HG03565 (cell line): Measurements from ENCODE around the gene G0S2.

Source experiments
- ATAC-seq: cut with Tn5 transposase; IDR thresholded peaks from one replicate; pipeline ENCODE4 v1.9.1; 2021; ENCODE audit warnings: mild to moderate bottlenecking, moderate library complexity; ENCODE audit not compliant: unreplicated experiment

G0S2 gene, protein sequence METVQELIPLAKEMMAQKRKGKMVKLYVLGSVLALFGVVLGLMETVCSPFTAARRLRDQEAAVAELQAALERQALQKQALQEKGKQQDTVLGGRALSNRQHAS

DNA sequence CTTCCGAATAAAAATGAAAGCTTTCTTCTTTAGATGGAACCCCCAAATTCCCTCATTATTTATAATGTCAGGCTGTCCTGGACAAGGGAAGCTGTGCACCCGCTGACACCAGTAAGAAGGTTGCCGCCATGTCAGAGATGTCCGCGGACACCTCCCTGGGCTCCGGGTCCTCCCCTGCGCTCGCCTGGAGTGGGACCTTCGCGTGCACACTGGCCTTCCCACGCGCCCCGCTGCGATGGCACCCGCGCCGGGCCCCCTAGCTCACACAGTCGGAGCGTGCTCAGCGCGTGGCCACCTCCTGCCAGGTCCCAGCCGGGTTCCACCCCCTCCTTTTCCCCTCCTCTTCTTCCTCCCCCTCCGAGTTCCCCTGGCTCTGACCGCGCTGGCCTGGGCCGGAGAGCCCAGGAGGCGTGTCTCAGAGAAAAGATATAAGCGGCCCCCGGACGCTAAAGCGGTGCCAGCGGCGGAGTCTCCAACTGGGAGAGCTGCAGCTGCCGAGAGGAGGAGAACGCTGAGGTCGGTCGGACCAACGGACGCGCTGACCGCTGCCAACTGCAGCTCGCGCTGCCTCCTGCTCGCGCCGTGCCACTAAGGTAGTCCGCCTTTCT lies at the start of gene G0S2:
G0S2 (plus strand) TSS at position 456 of the 608 bp plus-strand sequence. CDS start 273 bp downstream, outside the sequence.
- no peak for ATAC-seq

DNA sequence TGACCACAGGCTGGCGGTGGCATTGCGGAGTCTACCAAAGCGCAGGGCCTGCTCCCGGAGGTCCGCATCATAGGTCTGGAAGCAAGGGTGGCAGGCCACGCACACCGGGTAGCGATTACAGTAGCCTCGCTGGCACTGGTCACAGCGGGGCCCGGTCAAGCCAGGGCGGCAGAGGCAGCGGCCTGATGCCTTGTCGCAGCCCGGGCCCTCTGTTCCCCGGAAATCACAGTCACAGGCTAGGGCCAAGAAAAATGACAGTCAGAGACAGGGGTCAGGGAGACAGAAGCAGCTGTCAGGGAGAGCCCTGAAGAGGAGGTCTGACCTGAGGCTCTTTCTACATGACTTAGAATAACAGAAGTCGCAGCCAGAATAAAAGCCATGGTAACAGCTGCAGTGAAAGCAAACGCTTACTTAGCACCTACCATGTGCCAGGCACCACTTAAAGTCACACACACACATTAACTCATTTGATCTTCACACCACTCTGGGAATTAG lies 49.4 kb upstream of the G0S2 start:
- ATAC-seq = no peak

DNA sequence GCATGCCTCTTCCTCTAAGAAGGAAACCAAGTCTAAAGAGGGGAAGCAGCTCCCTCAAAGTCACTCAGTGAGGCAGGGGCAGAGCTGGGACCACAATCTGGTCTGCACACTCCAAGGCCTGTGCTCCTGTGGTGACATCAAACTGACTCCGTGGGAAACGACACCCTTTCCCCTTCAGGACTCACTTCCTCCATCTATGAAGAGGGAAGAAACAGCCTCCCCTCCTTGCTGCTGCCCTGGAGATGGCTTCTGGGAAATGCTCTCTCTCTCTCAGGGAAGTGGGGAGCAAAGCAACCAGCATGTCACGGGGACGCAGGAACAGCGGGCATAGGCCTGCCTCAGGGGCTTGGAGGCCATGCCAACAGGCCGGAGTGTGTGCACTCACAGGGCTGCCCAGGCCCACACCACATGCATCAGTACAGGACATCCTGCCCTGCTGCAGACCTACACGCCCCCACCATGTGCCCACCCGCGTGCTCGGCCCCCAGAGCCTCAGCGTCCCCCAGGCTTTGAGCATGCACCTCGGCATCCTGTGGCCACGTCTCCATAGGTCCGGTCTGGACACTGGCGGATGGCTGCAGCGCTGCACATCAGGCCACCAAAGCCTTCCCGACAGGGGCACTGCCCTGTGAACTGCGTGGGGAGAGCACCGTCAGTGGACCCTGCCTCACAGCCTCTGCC lies 48.7 kb upstream of the G0S2 start:
- no peak for ATAC-seq

DNA sequence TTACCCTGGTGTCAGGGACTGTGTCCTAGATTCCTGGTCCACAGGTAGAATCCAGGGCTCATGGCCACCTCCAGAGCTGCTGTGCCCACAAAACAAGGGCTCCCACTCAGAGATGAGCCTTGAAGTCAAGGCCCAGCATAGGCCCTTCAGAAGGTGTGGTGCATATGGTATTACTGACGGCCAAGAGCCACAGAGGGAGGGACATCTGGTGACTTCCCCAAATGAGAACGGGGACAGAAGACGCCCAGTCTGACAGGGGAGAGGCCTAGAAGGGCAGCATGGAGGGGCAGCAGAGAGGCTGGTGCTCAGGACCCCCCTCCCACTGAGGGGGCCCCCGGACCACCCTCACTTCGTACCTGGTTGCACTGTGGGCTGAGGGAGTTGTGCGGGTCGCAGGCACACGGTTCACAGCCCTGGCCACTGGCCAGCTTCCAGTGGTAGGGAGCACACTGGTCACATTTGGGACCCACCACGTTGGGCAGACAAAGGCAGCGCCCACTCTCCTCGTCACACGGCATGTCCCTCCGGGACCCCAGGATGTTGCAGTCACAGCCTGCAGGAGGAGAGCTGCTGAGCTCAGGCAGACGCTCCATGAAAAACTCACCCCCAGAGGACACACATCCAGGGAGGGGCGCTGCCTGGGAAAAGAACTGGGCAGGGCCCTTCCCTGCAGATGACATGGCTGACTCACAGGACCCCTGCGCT lies 48.0 kb upstream of the G0S2 start:
- no peak for ATAC-seq

DNA sequence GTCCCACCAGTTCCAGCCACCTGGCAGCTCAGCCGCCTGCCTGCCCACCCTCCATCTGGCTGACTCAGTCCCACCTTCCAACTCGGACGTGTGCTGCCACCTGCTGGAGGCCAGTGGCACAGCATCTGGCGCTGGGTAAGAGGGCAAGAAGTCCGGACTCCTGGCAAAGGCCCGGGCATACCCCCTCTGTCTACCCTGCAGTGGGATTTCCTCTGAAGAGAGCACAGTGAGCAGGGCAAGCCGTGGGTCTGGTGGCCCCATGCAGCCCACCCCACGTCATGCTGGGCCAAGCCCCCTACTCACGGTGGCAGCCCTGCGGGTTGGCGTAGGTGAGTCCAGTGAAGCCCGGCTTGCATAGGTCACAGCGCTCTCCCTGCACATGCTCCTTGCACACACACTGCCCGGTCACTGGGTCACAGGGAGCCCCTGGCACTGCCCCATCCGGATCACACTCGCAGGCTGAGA lies 47.4 kb upstream of the G0S2 start:
- ATAC-seq = peak; percentile 59

DNA sequence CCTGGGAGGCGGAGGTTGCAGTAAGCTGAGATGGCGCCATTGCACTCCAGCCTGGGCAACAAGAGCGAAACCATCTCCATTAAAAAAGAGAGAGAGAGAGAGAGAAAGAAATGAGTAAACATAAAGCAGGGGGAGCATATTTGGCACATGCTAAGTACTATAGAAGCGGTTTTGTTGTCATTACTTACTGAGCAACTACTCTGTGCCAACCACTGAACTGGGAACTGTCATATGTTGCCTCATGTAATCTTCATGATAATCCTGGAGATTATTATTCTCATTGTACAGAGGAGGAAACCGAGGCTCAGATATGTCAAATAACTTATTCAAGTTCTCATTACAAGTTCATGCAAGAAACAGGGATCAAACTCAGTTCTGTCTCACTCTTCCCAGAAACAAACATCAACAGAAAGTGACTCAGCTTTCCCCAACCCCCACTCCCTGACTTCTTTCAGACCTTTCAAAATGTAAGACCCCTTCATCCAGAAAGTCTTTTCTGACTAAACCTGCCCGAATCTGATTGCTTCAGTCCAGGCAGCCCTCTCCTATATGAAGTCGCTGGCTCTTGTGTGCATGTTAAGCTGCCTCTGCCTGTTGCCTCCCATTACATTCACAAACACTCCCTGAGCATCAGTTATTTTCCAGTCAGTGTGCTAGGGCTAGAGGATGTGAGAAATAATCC lies 46.5 kb upstream of the G0S2 start:
- ATAC-seq = no peak

DNA sequence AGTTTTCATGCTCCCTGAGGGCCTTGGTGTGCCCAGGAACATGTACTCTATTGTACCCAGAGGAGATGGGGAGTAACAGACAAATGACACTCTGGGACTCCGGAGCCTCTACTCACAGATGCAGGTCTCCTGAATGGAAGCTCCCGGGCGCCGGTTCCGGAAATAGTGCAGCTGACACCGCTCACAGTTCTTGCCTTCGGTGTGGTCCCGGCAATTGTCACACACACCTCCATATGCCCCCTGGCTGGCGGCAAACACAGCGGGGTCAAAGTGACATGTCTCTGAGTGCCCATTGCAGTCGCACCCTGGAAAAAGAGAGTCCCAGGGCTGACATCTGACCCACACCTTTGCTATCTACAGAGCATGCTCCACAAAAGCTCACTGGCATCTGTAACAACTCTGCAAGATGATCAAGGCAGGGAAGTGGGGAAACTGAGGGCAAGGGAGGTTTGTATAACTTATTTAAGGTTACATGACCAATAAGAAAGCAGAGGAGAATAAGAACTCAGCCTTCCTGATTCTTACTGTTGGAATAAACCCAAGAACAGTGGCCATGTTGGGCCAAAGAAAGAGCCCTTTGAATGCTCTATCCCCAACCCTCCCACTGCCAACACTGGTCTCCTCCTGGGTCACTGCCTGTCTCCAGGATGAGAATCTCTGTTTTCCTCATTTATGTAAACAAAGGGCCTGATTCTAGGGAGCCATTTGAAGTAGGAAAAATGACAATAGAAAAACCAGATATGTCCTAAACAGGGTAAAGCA lies 45.4 kb upstream of the G0S2 start:
- ATAC-seq = no peak

DNA sequence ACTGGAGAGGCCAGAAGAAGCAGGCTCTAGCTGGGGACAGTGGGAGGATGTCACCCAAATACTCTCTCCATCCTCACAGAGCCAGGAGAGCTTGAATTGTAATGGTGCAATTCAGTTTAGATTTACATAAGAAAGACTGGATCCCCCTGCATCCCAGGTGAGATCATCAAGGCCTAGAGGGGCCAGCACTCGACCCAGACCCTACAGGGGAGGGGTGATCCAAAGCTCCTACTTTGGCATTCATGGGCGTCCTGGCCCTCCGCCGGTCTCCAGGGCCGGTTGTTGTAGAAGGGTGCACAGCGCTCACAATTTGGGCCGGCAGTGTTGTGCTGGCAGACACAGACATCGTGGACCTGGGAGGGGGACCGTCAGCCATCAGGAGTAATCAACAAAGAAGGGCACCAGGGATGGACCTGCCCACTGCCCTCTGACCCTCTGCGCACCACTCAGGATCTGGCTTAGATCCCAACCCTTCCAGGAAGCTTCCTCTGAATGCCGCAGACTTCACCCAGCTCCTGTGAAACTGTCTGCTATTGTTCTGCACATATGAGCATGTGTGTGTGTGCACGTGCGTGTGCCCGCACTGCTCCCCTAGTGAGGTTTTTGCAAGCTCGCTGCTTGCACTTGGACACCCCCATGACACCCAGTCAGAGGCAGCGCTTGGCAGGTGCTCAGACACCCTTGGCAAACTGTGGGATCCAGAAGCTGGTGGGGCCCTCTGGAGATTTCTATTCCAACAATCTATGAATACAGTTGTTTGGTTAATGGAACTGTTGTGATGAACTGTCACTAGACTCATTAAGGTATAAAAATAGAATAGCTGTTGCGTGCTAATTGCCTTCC lies 44.6 kb upstream of the G0S2 start:
- no peak for ATAC-seq

DNA sequence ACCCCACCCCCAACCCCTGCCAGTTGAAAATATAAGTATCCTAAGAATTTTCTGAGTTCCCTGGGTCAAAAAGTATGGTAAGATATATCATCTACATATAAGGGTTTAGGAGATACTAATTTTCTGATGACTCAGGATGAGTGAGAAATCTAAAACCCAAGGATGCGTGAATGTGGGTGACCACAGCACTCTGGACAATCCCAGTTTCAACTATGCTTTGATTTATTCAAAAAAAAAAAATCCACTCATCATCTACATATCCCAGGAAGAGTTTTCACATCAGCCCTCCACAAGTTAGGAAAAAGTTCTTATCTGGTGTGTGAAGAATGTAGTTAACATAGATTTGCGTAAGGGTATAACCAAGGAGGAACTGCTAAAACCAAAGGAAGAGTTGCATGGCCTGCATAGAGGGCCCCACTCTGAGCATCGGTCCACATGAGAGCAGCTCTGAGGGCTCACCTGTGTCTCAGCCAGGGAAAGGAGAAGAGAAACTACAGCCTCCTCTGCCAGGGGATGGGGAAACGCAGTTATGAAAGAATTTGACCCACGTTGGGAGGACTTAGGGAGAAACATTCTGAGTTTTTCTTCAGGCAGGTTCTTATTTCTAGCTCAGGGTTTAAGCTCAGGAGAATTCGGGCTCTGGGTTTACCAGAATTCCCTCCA lies 41.7 kb upstream of the G0S2 start:
- no peak for ATAC-seq

DNA sequence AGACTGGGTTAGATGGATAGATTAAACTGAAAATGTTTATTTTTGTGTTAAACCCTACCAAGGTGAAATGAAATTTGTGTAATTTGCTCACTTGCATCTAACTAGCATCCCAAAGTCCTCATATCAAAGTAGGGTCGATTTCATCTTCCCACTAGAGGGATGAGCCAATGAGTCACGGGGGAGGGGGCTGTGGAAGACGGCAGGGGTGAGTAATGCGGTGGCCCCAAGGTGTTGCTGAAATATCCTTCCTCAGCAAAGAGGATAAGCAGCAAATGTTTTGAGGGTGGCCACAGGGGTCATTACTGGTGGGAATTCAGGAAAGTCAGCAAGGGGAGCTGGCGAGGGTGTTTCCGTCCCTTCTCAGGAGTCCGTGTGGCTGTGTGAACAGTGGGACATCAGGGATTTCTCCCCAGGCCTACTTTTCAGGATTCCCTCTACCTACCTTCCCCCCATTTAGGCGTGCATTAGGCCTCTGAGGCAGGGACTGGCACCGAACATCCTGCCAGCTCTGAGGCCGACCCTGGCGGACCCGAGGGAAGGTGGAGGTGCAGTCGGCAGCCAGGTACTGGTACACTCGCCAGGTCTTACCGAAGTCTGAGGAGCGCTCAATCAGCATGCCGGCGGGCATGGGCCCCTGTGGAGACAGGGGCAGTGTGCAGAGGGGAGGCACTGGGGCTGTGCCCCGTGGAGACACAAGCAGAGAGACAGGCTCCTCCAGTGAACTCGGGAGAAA lies 41.0 kb upstream of the G0S2 start:
- no peak for ATAC-seq

DNA sequence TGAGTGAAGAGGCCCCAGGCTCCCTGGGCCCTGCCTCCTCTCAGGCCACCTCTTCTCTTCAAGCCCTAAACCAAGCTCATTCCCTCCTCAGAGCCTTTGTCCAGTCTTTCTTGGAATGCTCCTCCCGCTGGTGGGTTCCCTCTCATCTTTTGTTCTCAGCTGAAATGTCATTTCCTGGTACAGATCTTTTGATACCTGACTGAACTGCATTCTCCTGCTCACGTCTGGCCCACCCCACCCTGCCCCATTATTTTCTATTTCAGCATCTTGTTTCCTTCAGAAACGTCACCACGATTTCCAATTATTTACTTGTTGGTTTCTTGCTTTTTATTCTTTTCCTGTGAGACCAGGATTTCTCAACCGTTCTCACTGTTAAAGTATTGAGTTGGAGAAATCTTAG lies 39.4 kb upstream of the G0S2 start:
- ATAC-seq = no peak

DNA sequence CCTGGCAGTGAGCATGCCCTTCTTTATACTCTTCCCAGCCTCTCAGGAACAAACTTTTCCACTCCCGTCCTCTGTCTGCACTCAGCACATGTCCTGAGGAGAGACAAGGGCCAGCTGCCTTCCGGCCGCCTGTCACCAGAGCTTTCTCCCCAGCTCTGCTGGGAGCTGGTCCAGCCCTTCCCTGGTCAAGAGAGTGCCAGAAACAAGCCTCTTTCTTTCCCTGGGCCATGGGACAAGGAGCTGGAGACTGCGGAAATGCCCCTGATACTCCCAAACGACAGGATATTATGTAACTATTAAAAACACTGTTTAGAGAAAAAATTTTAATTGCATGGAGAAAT lies 33.4 kb upstream of the G0S2 start:
- no peak for ATAC-seq

DNA sequence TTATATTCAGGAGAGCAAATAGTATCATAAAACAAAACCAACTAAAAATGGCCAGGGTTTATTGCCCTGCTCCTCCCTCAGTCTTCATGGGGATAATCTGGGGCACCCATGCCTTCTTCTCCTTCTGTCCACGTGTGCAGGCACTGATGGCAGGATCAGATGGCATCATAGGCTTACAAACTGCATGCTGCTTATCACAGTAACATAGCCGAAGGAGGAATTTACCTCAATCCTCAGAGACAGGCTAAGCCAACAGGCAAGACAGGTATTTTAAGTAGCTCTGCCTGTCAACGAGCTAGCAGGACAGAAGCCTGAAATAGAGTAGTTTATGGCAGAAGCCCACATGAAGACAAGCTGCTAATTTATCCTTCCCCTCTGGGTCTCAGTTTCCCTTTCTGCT lies 32.4 kb upstream of the G0S2 start:
- no peak for ATAC-seq

DNA sequence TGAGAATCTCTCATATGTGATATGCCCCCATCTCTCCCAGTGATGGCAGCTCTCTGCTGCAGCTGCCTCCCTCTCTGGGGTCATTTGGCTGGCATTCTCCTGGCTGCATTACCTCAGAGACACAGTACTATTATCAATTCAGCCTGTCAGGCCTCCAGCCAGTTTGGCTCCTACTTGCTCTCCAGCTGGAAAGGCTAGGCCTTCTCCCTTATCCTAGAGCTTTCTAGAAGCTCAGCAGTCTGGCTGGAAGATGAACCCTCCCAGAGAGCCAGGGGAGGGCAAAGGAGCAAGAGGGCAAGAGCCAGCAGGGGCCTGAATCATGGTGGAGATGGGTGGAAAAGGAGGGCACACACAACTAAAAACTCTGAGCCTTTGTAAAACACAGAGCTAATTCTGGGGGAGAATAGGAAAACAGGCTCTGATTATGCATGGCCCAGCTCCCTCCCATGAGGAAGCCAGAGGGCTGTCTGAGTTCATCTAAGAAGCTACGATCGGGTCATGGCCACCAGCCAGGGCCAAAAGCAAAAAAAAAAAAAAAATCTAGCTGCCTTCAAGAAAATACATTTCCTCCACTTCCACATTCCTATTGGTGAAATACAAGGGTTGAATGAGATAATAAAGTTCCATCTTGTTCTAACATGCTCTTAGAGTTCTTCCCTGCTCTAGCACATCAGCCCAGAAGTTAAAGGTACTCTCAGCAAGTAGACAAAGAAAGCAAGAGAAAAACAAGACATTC lies 31.8 kb upstream of the G0S2 start:
- no peak for ATAC-seq

DNA sequence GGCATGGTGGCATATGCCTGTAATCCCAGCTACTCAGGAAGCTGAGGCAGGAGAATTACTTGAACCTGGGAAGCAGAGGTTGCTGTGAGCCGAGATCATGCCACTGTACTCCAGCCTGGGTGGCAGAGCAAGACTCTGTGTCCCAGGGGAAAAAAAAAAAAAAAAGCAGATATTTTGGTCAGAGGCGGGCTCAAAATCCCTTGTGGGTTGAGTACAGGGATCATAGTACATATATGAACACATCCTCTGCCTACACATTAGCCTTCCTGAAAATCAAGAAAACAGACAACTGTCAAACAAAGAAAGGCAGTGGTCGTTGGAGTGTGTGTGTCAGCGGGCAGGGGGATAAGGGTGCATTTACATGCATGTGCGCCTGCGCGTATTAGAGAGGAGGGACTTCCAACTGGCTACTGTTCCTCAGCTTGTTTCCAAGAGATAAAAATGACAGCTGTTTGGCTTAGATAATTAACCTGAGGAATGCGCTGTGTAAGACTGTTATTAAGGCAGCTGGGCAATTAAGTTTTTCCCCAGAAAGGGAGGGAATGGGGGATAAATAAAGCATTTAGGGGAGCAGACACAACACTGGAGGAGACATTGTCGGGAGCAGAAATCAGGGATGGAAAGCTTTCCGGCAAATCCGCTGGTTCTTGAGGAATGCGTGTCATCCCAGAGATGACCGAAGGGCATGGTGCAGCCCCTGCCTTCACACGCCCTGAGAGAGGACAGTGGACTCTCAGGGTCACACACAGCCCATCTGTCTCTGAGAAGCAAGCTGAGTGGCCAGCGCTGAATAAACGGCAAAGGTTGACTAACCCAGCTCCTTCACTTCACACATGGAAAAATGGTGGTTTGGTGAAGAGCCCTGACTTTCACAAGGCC lies 29.4 kb upstream of the G0S2 start:
- ATAC-seq = no peak

DNA sequence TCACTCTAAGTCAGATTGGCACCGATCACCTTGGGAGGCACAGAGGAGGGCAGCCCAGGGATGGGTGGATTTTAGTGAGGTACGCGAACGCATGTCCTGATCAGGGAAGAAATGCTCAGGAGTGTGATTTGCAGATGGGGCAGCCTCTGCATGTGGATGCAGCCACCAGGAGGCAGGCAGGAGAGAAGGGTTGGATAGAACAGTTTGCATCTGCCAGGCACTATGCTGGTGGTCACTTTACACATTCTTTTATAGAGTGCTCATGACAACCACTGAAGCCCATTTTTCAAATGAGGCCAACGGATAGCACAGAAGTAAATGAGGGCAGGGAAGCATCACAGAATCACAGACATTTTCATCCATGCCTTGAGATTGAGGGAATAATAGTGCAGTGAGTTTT lies 28.7 kb upstream of the G0S2 start:
- ATAC-seq = no peak

DNA sequence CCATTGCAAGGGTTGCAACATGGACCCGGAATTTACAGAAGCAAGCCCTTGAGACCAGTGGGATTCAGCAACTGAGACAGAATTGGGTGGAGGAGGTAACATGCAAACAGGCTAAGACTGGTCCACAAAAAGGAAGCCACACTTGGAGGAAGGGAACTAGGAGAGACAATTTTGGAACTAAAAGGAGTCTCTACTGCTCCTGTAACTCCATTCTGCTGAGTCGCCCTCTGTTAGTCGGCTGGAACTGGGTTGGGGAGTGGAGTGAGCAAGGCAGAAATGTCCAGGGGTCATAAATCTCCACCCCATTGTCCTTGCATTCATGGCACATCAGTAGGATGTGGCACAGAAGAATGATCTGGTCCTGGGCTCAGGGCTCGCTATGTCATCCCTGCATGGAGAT lies 28.1 kb upstream of the G0S2 start:
- no peak for ATAC-seq
